HepG2 (cell line): ENCODE results near the gene ABCC2. TPM values are rescaled to one million over a fixed set of nuclear protein-coding genes. Genes with fewer than 3 reads are reported as not detected.

Experiments
- ARID5B ChIP-seq: IDR thresholded peaks from 2 replicates; pipeline ENCODE4 v1.4.0; 2020; ENCODE audit warnings: mild to moderate bottlenecking, missing genetic modification reagents
- HMGA1 ChIP-seq: sonication (generic); formaldehyde crosslinking; conservative IDR thresholded peaks from 2 replicates; pipeline ENCODE4 v1.4.0; 2020; ENCODE audit warnings: missing genetic modification reagents
- IRF2 ChIP-seq: IDR thresholded peaks from 2 replicates; pipeline ENCODE4 v1.6.1; 2018; ENCODE audit warnings: missing genetic modification reagents, missing compliant biosample characterization
- MED13 ChIP-seq: sonication (generic); formaldehyde crosslinking; IDR thresholded peaks from 2 replicates; pipeline ENCODE4 v1.5.0; 2020; ENCODE audit warnings: missing genetic modification reagents
- MEF2D ChIP-seq: sonication (generic); formaldehyde crosslinking; IDR thresholded peaks from 2 replicates; pipeline ENCODE4 v1.5.1; 2020; ENCODE audit warnings: mild to moderate bottlenecking, missing genetic modification reagents
- NCOR1 ChIP-seq: fragments of 200-600 bp; sonication (generic); IDR thresholded peaks from 2 replicates; pipeline ENCODE4 v1.7.0; 2017; ENCODE audit warnings: antibody characterized with exemption, low read length, borderline replicate concordance
- NFKBIZ ChIP-seq: IDR thresholded peaks from 2 replicates; pipeline ENCODE4 v1.6.1; 2018; ENCODE audit warnings: missing genetic modification reagents, missing compliant biosample characterization
- RFX3 ChIP-seq: IDR thresholded peaks from 2 replicates; pipeline ENCODE4 v1.6.1; 2016; ENCODE audit warnings: missing biosample characterization, missing genetic modification reagents
- SNAPC5 ChIP-seq: sonication (generic); formaldehyde crosslinking; IDR thresholded peaks from 2 replicates; pipeline ENCODE4 v1.8.1; 2023; ENCODE audit warnings: mild to moderate bottlenecking, missing genetic modification reagents, borderline replicate concordance
- SP140L ChIP-seq: sonication (generic); formaldehyde crosslinking; IDR thresholded peaks from 2 replicates; pipeline ENCODE4 v1.4.0; 2020; ENCODE audit warnings: missing genetic modification reagents, borderline replicate concordance
- ZNF124 ChIP-seq: sonication (generic); formaldehyde crosslinking; IDR thresholded peaks from 2 replicates; pipeline ENCODE4 v1.4.0; 2020; ENCODE audit warnings: missing genetic modification reagents
- ZNF407 ChIP-seq: sonication (generic); formaldehyde crosslinking; IDR thresholded peaks from one replicate; pipeline ENCODE4 v1.5.1; 2020; ENCODE audit warnings: mild to moderate bottlenecking, missing genetic modification reagents; ENCODE audit errors: not compliant biosample characterization
- ZNF430 ChIP-seq: sonication (generic); formaldehyde crosslinking; IDR thresholded peaks from 2 replicates; pipeline ENCODE4 v1.9.0; 2021; ENCODE audit warnings: mild to moderate bottlenecking, missing genetic modification reagents
- ZNF556 ChIP-seq: sonication (generic); formaldehyde crosslinking; IDR thresholded peaks from 2 replicates; pipeline ENCODE4 v1.4.0; 2020; ENCODE audit warnings: mild to moderate bottlenecking, missing genetic modification reagents, borderline replicate concordance
- ZNF589 ChIP-seq: sonication (generic); formaldehyde crosslinking; conservative IDR thresholded peaks from 2 replicates; pipeline ENCODE4 v1.8.0; 2022; ENCODE audit warnings: mild to moderate bottlenecking, moderate library complexity, missing genetic modification reagents
- ZNF629 ChIP-seq: sonication (generic); formaldehyde crosslinking; conservative IDR thresholded peaks from 2 replicates; pipeline ENCODE4 v1.5.0; 2020; ENCODE audit warnings: missing genetic modification reagents
- ZNF670 ChIP-seq: sonication (generic); formaldehyde crosslinking; IDR thresholded peaks from 2 replicates; pipeline ENCODE4 v1.8.0; 2022; ENCODE audit warnings: mild to moderate bottlenecking, missing genetic modification reagents, borderline replicate concordance
- ZNF792 ChIP-seq: IDR thresholded peaks from 2 replicates; pipeline ENCODE4 v1.6.1; 2016
- polyA plus RNA-seq, 8 experiments: library from polyadenylated mRNA; depleted of rRNA in 3 of 8; stranded (reverse) in 7 of 8; unstranded in 1 of 8; fragments of >200 nt; fragmentation: Illumina TruSeq in 4 of 8; extraction: Trizol in 4 of 8; gene quantifications; 2 replicates each; pipeline versions ENCODE4 v1.2.1 to v1.2.3, GENCODE V29; 2011 to 2016; ENCODE audit warnings: low read depth in 4 of 8, missing spikeins in 1 of 8, mixed read lengths in 1 of 8; ENCODE audit not compliant: insufficient read depth in 1 of 8
- total RNA-seq, 5 experiments: library from RNA; depleted of rRNA; stranded (reverse); fragments of >200 nt; fragmentation: Illumina TruSeq; extraction: Trizol; gene quantifications; 2 replicates each; pipeline ENCODE4 v1.2.3, GENCODE V29; 2016; ENCODE audit warnings: low read depth in 1 of 5

The ABCC2 gene
- total and polyA plus RNA-seq, 2 of the 13 experiments (the other 11 are each of a cell fraction or from before 2014, with no cell fraction given) = 181 to 497 TPM

DNA sequence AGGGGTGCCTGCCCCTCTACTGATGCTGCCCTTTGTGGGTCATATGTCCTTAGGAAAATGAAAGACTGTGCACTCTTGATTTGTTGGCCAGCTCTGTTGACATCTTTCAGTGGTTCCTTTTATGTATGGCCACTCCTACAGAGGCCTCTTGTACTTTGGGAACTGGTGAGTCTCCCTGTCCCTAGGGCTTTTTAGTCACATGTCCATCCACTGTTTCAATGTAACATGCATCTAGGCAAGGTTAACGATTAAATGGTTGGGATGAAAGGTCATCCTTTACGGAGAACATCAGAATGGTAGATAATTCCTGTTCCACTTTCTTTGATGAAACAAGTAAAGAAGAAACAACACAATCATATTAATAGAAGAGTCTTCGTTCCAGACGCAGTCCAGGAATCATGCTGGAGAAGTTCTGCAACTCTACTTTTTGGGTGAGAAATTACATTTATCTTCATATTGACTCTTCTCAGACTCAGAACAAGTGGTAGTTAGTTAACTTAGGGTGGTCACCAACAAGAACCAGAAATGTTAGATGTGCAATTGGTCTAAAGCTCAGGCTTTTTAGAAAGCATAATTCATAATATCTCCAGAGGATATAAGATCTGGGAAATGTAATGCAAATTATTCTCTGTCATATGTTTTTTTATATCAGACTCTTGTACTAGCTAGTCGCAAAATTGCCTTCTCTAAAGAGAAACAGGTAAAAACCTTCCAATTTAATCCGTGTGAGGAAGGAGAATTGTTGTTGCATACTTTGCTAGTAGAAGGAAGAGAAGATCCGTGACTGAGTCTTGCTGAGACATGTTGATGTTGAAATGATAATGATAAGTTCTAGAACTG, at the start of gene ABCC2 (continued):
- TF ChIP-seq SP140L (no peak; the same call in 1 of the 2 replicates), SNAPC5 (CRISPR knock-in tag) (no peak), ZNF124 (CRISPR knock-in tag) (peak; percentile 59; the same call in 1 of the 2 replicates), NCOR1 (peak; percentile 46), IRF2 (peak; percentile 84), ZNF407 (CRISPR knock-in tag) (no peak), ZNF430 (no peak), NFKBIZ (CRISPR knock-in tag) (0 out of 2 replicates have a peak, but pooled peaks have one; percentile 44), MED13 (CRISPR knock-in tag) (no peak), ZNF629 (CRISPR knock-in tag) (no peak), ZNF792 (CRISPR knock-in tag) (peak; percentile 66; the same call in 1 of the 2 replicates), ARID5B (peak; percentile 88), RFX3 (CRISPR knock-in tag) (peak; percentile 15; the same call in 1 of the 2 replicates), MEF2D (CRISPR knock-in tag) (peak; percentile 65; the same call in 1 of the 2 replicates), ZNF589 (no peak), ZNF670 (CRISPR knock-in tag) (no peak), ZNF556 (no peak), HMGA1 (CRISPR knock-in tag) (no peak)
